Epithelial cell of prostate (primary cell): ENCODE measurements around the gene RALGPS1.

Experiments
- DNase-seq: peaks from one replicate; pipeline ENCODE4 v3.0.0-alpha.2; 2011; ENCODE audit warnings: low read depth, low spot score
- H3K27ac ChIP-seq: fragments of 450-650 bp; 2 replicates; pipeline ENCODE4 v1.5.1; 2017; ENCODE audit warnings: mild to moderate bottlenecking

RALGPS1 gene

GRCh38 chr9:127193483-127193882 is 278.9 kb downstream of the RALGPS1 start:
- no peak for DNase-seq
- H3K27ac ChIP-seq, result no peak overlapping the region

GRCh38 chr9:127194881-127195713 is 280.5 kb downstream of the RALGPS1 start:
- H3K27ac ChIP-seq, result no peak overlapping the region
- DNase-seq, result no peak

GRCh38 chr9:127195976-127196825 is 281.6 kb downstream of the RALGPS1 start:
- no peak for DNase-seq

GRCh38 chr9:127196826-127197145 is 282.2 kb downstream of the RALGPS1 start:
- H3K27ac ChIP-seq, result no peak overlapping the region
- DNase-seq, result no peak

More at GRCh38 chr9:127195976-127196825, 281.6 kb downstream of the RALGPS1 start:
- no peak overlapping the region for H3K27ac ChIP-seq

- H3K27ac ChIP-seq, result no peak overlapping the region
- no peak for DNase-seq
Measured at GRCh38 chr9:127197186-127197860, 282.7 kb downstream of the RALGPS1 start.

- DNase-seq, result no peak
- H3K27ac ChIP-seq, result no peak overlapping the region
Measured at GRCh38 chr9:127197861-127198430, 283.4 kb downstream of the RALGPS1 start.

- no peak overlapping the region for H3K27ac ChIP-seq
- DNase-seq, result no peak
Measured at GRCh38 chr9:127198587-127198986, 284.0 kb downstream of the RALGPS1 start.

- DNase-seq, result no peak
- no peak overlapping the region for H3K27ac ChIP-seq
Measured at GRCh38 chr9:127199001-127199791, 284.6 kb downstream of the RALGPS1 start.

- DNase-seq, result no peak
- H3K27ac ChIP-seq, result no peak overlapping the region
Measured at GRCh38 chr9:127200106-127200862, 285.7 kb downstream of the RALGPS1 start.

GRCh38 chr9:127201071-127201541 is 286.5 kb downstream of the RALGPS1 start:
- DNase-seq, result no peak
- no peak overlapping the region for H3K27ac ChIP-seq

GRCh38 chr9:127201731-127202130 is 287.1 kb downstream of the RALGPS1 start:
- H3K27ac ChIP-seq, result no peak overlapping the region
- no peak for DNase-seq

GRCh38 chr9:127202461-127203169 is 288.0 kb downstream of the RALGPS1 start:
- no peak overlapping the region for H3K27ac ChIP-seq
- DNase-seq, result no peak

GRCh38 chr9:127203681-127204327 is 289.2 kb downstream of the RALGPS1 start:
- no peak for DNase-seq

GRCh38 chr9:127204771-127205470 is 290.3 kb downstream of the RALGPS1 start:
- no peak overlapping the region for H3K27ac ChIP-seq
- DNase-seq, result no peak

More at GRCh38 chr9:127203681-127204327, 289.2 kb downstream of the RALGPS1 start:
- no peak overlapping the region for H3K27ac ChIP-seq

- no peak overlapping the region for H3K27ac ChIP-seq
- no peak for DNase-seq
Measured at GRCh38 chr9:127205952-127206351, 291.4 kb downstream of the RALGPS1 start.

GRCh38 chr9:127206666-127207065 is 292.1 kb downstream of the RALGPS1 start:
- H3K27ac ChIP-seq, result no peak overlapping the region
- DNase-seq, result no peak

- no peak for DNase-seq
Measured at GRCh38 chr9:127207734-127208410, 293.3 kb downstream of the RALGPS1 start.

More at GRCh38 chr9:127207734-127208410, 293.3 kb downstream of the RALGPS1 start:
- H3K27ac ChIP-seq, result no peak overlapping the region
